Panc1 (cell line): ENCODE results near the gene CFAP45.

Experiments used
- CTCF ChIP-seq: fragments of 450-650 bp; IDR thresholded peaks from 2 replicates; pipeline ENCODE4 v1.5.1; 2017; ENCODE audit warnings: mild to moderate bottlenecking
- TCF7L2 ChIP-seq: IDR thresholded peaks from 2 replicates; pipeline ENCODE4 v1.6.1; 2011; ENCODE audit warnings: mild to moderate bottlenecking, low read depth, low read length, inconsistent platforms

GRCh38 chr1:159938211-159938852 is 38.4 kb upstream of the CFAP45 start:
- TF ChIP-seq CTCF (no peak), TCF7L2 (no peak)
